OCI-LY7 (cell line): ENCODE measurements around the gene NEO1. TPM values are rescaled to one million over a fixed set of nuclear protein-coding genes. Genes with fewer than 3 reads are reported as not detected.
"Not testable (repeated sequence)": the region's sequence is repeated elsewhere in the genome, so short reads cannot be mapped to it uniquely, and the experiment has no call there.

Source experiments
- BruUV-seq: library from RNA; stranded (reverse); fragments of 400-500 nt; replicated peaks from 2 replicates; lab custom pipeline; 2021; lab: Mats Ljungman, UMichigan
- CTCF ChIA-PET: fragments of 300-600 bp; sonication (Branson Sonifier 250); formaldehyde crosslinking; loops from one replicate; lab custom pipeline; 2022; ENCODE audit warnings: antibody characterized with exemption; ENCODE audit not compliant: unreplicated experiment; lab: Charles Lee
- POLR2A ChIA-PET: fragments of 300-600 bp; sonication (Branson Sonifier 250); formaldehyde crosslinking; loops from one replicate; lab custom pipeline; 2022; ENCODE audit warnings: antibody characterized with exemption; lab: Charles Lee
- DNase-seq: peaks from one replicate; pipeline ENCODE4 v3.0.0-alpha.2; 2015; ENCODE audit warnings: low spot score
- H2AFZ ChIP-seq: fragments of 200-600 bp; sonication (generic), shearing (Covaris generic); 2 replicates; pipeline ENCODE4 v1.6.1; 2014; ENCODE audit warnings: mild to moderate bottlenecking, antibody characterized with exemption, low read length, moderate library complexity
- H3K27ac ChIP-seq: fragments of 200-600 bp; sonication (generic); 2 replicates; pipeline ENCODE4 v1.5.1; 2014; ENCODE audit warnings: mixed run types, low read depth, mild to moderate bottlenecking, moderate library complexity, low read length, inconsistent platforms; ENCODE audit not compliant: poor library complexity, severe bottlenecking
- H3K36me3 ChIP-seq: fragments of 200-600 bp; sonication (generic); 2 replicates; pipeline ENCODE4 v1.6.1; 2014; ENCODE audit warnings: mild to moderate bottlenecking, antibody characterized with exemption, low read length, moderate library complexity, mixed read lengths; ENCODE audit not compliant: insufficient read depth
- H3K4me1 ChIP-seq: fragments of 200-600 bp; sonication (generic); 2 replicates; pipeline ENCODE4 v1.5.1; 2014; ENCODE audit warnings: mild to moderate bottlenecking, low read length; ENCODE audit not compliant: insufficient read depth, poor library complexity, severe bottlenecking
- H3K4me2 ChIP-seq: fragments of 200-600 bp; sonication (generic); 2 replicates; pipeline ENCODE4 v1.6.1; 2014; ENCODE audit warnings: mild to moderate bottlenecking, low read length
- H3K4me3 ChIP-seq: fragments of 200-600 bp; sonication (generic); 2 replicates; pipeline ENCODE4 v1.5.1; 2014; ENCODE audit warnings: mild to moderate bottlenecking, low read depth, low read length; ENCODE audit not compliant: poor library complexity, severe bottlenecking
- H3K79me2 ChIP-seq: fragments of 200-600 bp; sonication (generic); 2 replicates; pipeline ENCODE4 v1.6.1; 2016; ENCODE audit warnings: low read depth, mild to moderate bottlenecking, low read length, moderate library complexity, mixed read lengths; ENCODE audit not compliant: insufficient read depth
- H3K9me2 ChIP-seq: fragments of 200-600 bp; sonication (generic); 2 replicates; pipeline ENCODE4 v1.6.1; 2016; ENCODE audit warnings: mild to moderate bottlenecking, low read length, mixed read lengths; ENCODE audit not compliant: insufficient read depth
- H3K9me3 ChIP-seq: fragments of 200-600 bp; sonication (generic); 2 replicates; pipeline ENCODE4 v1.6.1; 2014; ENCODE audit warnings: mild to moderate bottlenecking, mixed run types, low read length, mixed read lengths
- H4K20me1 ChIP-seq: fragments of 200-600 bp; sonication (generic); 2 replicates; pipeline ENCODE4 v1.6.1; 2014; ENCODE audit warnings: mild to moderate bottlenecking, antibody characterized with exemption, low read length, moderate library complexity, mixed read lengths; ENCODE audit not compliant: insufficient read depth
- EZH2phosphoT487 ChIP-seq: fragments of 200-600 bp; sonication (generic); IDR thresholded peaks from 2 replicates; pipeline ENCODE4 v1.6.1; 2018; ENCODE audit warnings: low read depth, borderline replicate concordance, mild to moderate bottlenecking, mixed run types, antibody characterized with exemption, low read length, moderate library complexity, mixed read lengths
- intact Hi-C: fragments of 100-400 bp; cut with micrococcal nuclease; formaldehyde crosslinking; loops from one replicate; pipeline ENCODE4 v1.10.0; 2022; ENCODE audit not compliant: unreplicated experiment
- total RNA-seq, 2 experiments: library from RNA; depleted of rRNA in 1 of 2; stranded (reverse); fragments of >200 nt in 1 of 2; shearing (Covaris generic) in 1 of 2; gene quantifications; 2 replicates each; pipeline ENCODE4 v1.2.3, GENCODE V29; 2014 to 2022
- TF ChIP-seq, protein P1 (sequence below): fragments of 200-600 bp; sonication (generic); conservative IDR thresholded peaks from 2 replicates; pipeline ENCODE4 v1.5.1; 2014; ENCODE audit warnings: mild to moderate bottlenecking, antibody characterized with exemption, low read length, moderate library complexity, mixed read lengths

NEO1 gene
- total RNA-seq, 2 experiments from 2014 or later: 3.0 TPM

DNA sequence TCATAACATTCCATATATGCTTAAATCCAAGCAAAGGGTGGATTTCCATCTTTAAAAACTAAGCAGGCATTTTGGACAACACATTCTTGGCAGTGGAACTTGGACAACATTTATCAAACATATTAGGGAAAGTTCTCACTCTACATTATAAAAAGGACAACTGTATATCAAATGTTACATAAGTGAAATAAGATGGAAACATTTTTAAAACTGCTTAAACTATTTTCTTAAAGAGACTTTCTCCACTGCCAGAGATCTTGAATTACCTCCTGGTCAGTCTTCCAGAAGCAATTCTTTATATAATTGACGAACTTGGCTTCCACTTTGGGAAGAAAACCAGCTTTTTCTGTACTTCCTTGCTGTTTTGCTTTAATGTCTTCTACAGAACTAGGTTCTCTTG, 109.3 kb downstream of the NEO1 start:
- Histone ChIP-seq H3K36me3 (no peaks in the 10 kb centered on the region), H3K79me2 (no peaks in the 10 kb centered on the region), H2AFZ (no peak overlapping the region), H3K4me3 (no peak overlapping the region), H3K9me2 (no peaks in the 10 kb centered on the region), H4K20me1 (no peaks in the 10 kb centered on the region), H3K27ac (no peak overlapping the region), H3K4me2 (no peak overlapping the region), H3K4me1 (no peaks in the 10 kb centered on the region), H3K9me3 (no peaks in the 10 kb centered on the region)
- ChIA-PET CTCF (no interaction called here), POLR2A (no interaction called here)
- intact Hi-C loops: no loop called here
- DNase-seq: no peak
- BruUV-seq: no TSS peak
- TF ChIP-seq, protein P1, sequence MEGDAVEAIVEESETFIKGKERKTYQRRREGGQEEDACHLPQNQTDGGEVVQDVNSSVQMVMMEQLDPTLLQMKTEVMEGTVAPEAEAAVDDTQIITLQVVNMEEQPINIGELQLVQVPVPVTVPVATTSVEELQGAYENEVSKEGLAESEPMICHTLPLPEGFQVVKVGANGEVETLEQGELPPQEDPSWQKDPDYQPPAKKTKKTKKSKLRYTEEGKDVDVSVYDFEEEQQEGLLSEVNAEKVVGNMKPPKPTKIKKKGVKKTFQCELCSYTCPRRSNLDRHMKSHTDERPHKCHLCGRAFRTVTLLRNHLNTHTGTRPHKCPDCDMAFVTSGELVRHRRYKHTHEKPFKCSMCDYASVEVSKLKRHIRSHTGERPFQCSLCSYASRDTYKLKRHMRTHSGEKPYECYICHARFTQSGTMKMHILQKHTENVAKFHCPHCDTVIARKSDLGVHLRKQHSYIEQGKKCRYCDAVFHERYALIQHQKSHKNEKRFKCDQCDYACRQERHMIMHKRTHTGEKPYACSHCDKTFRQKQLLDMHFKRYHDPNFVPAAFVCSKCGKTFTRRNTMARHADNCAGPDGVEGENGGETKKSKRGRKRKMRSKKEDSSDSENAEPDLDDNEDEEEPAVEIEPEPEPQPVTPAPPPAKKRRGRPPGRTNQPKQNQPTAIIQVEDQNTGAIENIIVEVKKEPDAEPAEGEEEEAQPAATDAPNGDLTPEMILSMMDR: no peak
- TF ChIP-seq EZH2phosphoT487: no peak

DNA sequence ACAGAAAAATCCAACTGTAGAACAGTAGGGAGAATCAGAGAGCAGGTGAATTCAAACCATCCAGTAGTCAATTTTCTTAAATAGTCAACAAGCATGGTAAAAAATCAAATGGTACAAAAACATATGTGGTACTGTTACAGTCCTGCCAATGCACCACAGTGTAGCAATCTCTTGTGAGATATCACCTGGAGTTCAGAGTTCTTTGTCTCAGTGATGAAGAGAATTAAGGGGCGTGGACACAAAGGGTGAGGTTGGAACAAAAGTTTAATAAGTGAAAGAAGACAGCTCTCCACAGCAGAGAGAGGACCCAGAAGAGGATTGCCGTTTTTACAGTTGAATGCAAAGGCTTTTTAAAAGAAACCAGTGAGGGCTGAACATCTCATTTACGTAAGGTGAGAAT, 113.2 kb downstream of the NEO1 start:
- intact Hi-C loops: no loop called here
- Histone ChIP-seq H3K4me2 (no peak overlapping the region), H3K4me1 (no peaks in the 10 kb centered on the region), H3K9me3 (no peaks in the 10 kb centered on the region), H3K4me3 (no peak overlapping the region), H3K36me3 (no peaks in the 10 kb centered on the region), H2AFZ (no peak overlapping the region), H3K9me2 (no peaks in the 10 kb centered on the region), H3K27ac (no peak overlapping the region), H3K79me2 (no peaks in the 10 kb centered on the region), H4K20me1 (no peaks in the 10 kb centered on the region)
- ChIA-PET POLR2A (no interaction called here), CTCF (no interaction called here)
- no peak for DNase-seq
- no TSS peak for BruUV-seq
- TF ChIP-seq, protein P1: no peak
- TF ChIP-seq EZH2phosphoT487: no peak

DNA sequence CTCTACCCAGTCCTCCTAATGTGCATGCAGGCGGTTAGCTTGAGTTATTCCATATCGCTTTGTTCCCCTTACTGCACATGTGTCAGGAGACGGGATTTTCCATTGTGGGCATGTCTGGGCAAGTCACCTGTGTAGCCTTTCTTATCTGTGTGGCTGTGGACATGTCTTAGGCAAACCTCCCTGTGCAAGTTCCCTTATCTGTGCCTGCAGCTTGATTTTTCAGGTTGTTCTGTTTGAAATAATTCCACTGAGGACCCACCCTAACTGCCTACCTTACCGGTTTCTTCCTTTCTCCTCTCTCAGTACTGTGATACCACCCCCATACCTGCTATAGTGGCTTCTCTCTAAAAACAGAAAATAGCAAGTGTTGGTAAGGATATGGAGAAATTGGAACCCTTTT, 113.6 kb downstream of the NEO1 start:
- Histone ChIP-seq H3K36me3 (no peaks in the 10 kb centered on the region), H2AFZ (no peak overlapping the region), H3K4me3 (no peak overlapping the region), H4K20me1 (no peaks in the 10 kb centered on the region), H3K4me2 (no peak overlapping the region), H3K4me1 (no peaks in the 10 kb centered on the region), H3K9me3 (no peaks in the 10 kb centered on the region), H3K9me2 (no peaks in the 10 kb centered on the region), H3K79me2 (no peaks in the 10 kb centered on the region), H3K27ac (no peak overlapping the region)
- no TSS peak for BruUV-seq
- DNase-seq: no peak
- intact Hi-C loops: no loop called here
- ChIA-PET POLR2A (no interaction called here), CTCF (no interaction called here)
- TF ChIP-seq, protein P1: no peak
- TF ChIP-seq EZH2phosphoT487: no peak

DNA sequence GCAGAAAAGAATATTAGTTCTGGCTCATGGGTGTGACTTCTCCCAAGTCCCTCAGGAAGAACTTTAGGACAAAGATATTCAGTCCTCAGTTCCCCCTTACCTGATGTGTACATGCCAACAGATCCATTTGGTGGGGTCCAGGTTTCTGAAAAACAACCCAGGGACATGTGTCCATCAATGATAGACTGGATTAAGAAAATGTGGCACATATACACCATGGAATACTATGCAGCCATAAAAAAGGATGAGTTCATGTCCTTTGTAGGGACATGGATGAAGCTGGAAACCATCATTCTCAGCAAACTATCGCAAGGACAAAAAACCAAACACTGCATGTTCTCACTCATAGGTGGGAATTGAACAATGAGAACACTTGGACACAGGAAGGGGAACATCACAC, 114.4 kb downstream of the NEO1 start:
- not testable (repeated sequence) for H4K20me1 ChIP-seq

More for the DNA sequence above, 114.4 kb downstream of the NEO1 start:
- H3K4me1 ChIP-seq, BruUV-seq, H3K9me2 ChIP-seq, H3K4me3 ChIP-seq, H3K4me2 ChIP-seq, intact Hi-C loops, H3K27ac ChIP-seq, POLR2A ChIA-PET, DNase-seq, H3K79me2 ChIP-seq, H3K36me3 ChIP-seq, H3K9me3 ChIP-seq, CTCF ChIA-PET, H2AFZ ChIP-seq: not testable (repeated sequence)
